Kidney (tissue), 14 donors: ENCODE measurements around the gene TPP1. TPM values are rescaled to one million over a fixed set of nuclear protein-coding genes. Genes with fewer than 3 reads are reported as not detected.
A peak's percentile ranks its signal among the peaks of the same experiment; 100 is the strongest.

Experiments
- DNase-seq, 5 donors: peaks; one replicate each; pipeline ENCODE4 v3.0.0-alpha.2; 2013 to 2020
- FAIRE-seq: peaks from 2 replicates; lab custom pipeline; 2012; peaks lifted over from hg19 to GRCh38; lab: Jason Lieb, UNC
- H3K27ac ChIP-seq, 2 donors: one replicate each; pipeline ENCODE4 v1.7.0; 2013; ENCODE audit warnings: low read depth in 2 of 2, low read length in 2 of 2, inconsistent platforms in 1 of 2
- H3K27me3 ChIP-seq: one replicate; pipeline ENCODE4 v1.7.1; 2013; ENCODE audit warnings: low read length, inconsistent platforms; ENCODE audit not compliant: control insufficient read depth, insufficient read depth
- H3K36me3 ChIP-seq, 3 donors: one replicate each; pipeline versions ENCODE4 v1.7.0 to v1.7.1; 2013; ENCODE audit warnings: low read length in 3 of 3, control low read depth in 1 of 3, inconsistent platforms in 1 of 3; ENCODE audit not compliant: insufficient read depth in 3 of 3, control insufficient read depth in 2 of 3
- H3K4me1 ChIP-seq, 3 donors: one replicate each; pipeline versions ENCODE4 v1.7.0 to v1.7.1; 2013; ENCODE audit warnings: low read length in 3 of 3, inconsistent platforms in 1 of 3, low read depth in 1 of 3; ENCODE audit not compliant: control insufficient read depth in 2 of 3, insufficient read depth in 2 of 3
- H3K4me3 ChIP-seq, 3 donors: one replicate each; pipeline versions ENCODE4 v1.7.0 to v1.8.1; 2013; ENCODE audit warnings: low read length in 3 of 3, control low read depth in 1 of 3, inconsistent platforms in 1 of 3
- H3K9ac ChIP-seq, 3 donors: one replicate each; pipeline versions ENCODE4 v1.7.0 to v1.7.1; 2013; ENCODE audit warnings: low read length in 3 of 3, control low read depth in 1 of 3, inconsistent platforms in 1 of 3
- H3K9me3 ChIP-seq, 3 donors: one replicate each; pipeline versions ENCODE4 v1.7.0 to v1.7.1; 2013; ENCODE audit warnings: low read length in 3 of 3, control low read depth in 1 of 3, inconsistent platforms in 1 of 3; ENCODE audit not compliant: control insufficient read depth in 2 of 3, insufficient read depth in 1 of 3
- intact Hi-C: fragments of 100-400 bp; cut with DNase I; formaldehyde crosslinking; loops from one replicate; pipeline ENCODE4 v1.11.1; 2022
- polyA plus RNA-seq: library from polyadenylated mRNA; stranded (reverse); fragments of 350-450 nt; fragmentation: Illumina TruSeq; extraction: RNeasy Lipid Tissue Mini Kit (QIAGEN cat#74804); gene quantifications from one replicate; pipeline ENCODE4 v1.2.3, GENCODE V29; 2014; ENCODE audit warnings: low read depth, low replicate concordance; ENCODE audit not compliant: insufficient read depth
- total RNA-seq: library from RNA; stranded (reverse); fragmentation: NEBNext Ultra II Directional; extraction: Animal tissue kit (Norgen Biotek cat#: 25700); gene quantifications from one replicate; pipeline ENCODE4 v1.2.1, GENCODE V29; 2021
- TF ChIP-seq, protein P1 (sequence below): IDR thresholded peaks from 3 replicates; pipeline ENCODE4 v1.5.1; 2012; ENCODE audit warnings: mild to moderate bottlenecking, moderate library complexity, borderline replicate concordance; ENCODE audit not compliant: insufficient read depth; ENCODE audit errors: extremely low read depth
- donor health status: control.
- donor health status: control.
- donor health status: control.
- donor health status: control.
- donor health status: control.
- donor health status: DM: yes; HTN: yes; CAD: no.
- donor health status: Normal renal cell carcinoma (clear cell type).

The TPP1 gene
- total and polyA plus RNA-seq, 2 donors from 2014 or later, result 84.2 to 115 TPM

GRCh38 chr11:6660712-6661111, 41.5 kb upstream of the TPP1 start:
- FAIRE-seq (no peak), DNase-seq (no peak)
- Histone ChIP-seq H3K9me3 (no peaks in the 10 kb centered on the region), H3K9ac (no peak overlapping the region), H3K4me3 (no peak overlapping the region), H3K36me3 (no peaks in the 10 kb centered on the region), H3K27ac (no peak overlapping the region), H3K27me3 (no peaks in the 10 kb centered on the region), H3K4me1 (peaks cover 0 to 3% (median 0%) of the 10 kb centered on the region in 3 donors)
- TF ChIP-seq, protein P1, sequence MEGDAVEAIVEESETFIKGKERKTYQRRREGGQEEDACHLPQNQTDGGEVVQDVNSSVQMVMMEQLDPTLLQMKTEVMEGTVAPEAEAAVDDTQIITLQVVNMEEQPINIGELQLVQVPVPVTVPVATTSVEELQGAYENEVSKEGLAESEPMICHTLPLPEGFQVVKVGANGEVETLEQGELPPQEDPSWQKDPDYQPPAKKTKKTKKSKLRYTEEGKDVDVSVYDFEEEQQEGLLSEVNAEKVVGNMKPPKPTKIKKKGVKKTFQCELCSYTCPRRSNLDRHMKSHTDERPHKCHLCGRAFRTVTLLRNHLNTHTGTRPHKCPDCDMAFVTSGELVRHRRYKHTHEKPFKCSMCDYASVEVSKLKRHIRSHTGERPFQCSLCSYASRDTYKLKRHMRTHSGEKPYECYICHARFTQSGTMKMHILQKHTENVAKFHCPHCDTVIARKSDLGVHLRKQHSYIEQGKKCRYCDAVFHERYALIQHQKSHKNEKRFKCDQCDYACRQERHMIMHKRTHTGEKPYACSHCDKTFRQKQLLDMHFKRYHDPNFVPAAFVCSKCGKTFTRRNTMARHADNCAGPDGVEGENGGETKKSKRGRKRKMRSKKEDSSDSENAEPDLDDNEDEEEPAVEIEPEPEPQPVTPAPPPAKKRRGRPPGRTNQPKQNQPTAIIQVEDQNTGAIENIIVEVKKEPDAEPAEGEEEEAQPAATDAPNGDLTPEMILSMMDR, result no peak
- intact Hi-C loops, result no loop called here

DNA sequence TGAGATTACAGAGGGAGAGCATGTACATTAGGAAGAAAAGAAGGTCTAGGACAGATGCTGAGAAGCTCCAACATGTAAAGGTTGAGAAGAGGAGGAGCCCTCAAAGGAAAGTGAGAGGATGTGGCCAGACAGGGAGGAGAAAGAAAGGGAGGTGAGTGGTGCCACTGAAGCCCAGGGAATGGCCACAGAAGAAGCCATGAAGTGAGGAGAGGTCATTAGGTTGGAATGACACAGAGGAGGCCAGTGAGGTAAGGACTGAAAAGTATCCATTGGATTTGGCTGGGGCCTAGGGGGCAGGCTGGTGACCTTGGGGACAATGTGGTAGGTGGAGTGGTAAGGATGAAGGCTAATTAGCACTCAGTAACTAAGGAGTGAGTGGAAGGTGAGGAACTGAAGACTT, 39.4 kb upstream of the TPP1 start:
- no peak for FAIRE-seq
- intact Hi-C loops, result no loop called here

GRCh38 chr11:6657346-6657745, 38.1 kb upstream of the TPP1 start:
- FAIRE-seq (no peak), DNase-seq (no peak)
- Histone ChIP-seq H3K4me1 (peaks cover 0 to 3% (median 0%) of the 10 kb centered on the region in 3 donors), H3K27ac (no peak overlapping the region), H3K9ac (no peak overlapping the region), H3K9me3 (no peaks in the 10 kb centered on the region), H3K27me3 (no peaks in the 10 kb centered on the region), H3K36me3 (no peaks in the 10 kb centered on the region), H3K4me3 (no peak overlapping the region)
- intact Hi-C loops, result no loop called here
- TF ChIP-seq, protein P1, result no peak

More for the DNA sequence above, 39.4 kb upstream of the TPP1 start:
- DNase-seq, result no peak
- Histone ChIP-seq H3K9me3 (no peaks in the 10 kb centered on the region), H3K27me3 (no peaks in the 10 kb centered on the region), H3K27ac (no peak overlapping the region), H3K4me3 (no peak overlapping the region), H3K4me1 (peaks cover 0 to 3% (median 0%) of the 10 kb centered on the region in 3 donors), H3K36me3 (no peaks in the 10 kb centered on the region), H3K9ac (no peak overlapping the region)
- TF ChIP-seq, protein P1, result no peak

DNA sequence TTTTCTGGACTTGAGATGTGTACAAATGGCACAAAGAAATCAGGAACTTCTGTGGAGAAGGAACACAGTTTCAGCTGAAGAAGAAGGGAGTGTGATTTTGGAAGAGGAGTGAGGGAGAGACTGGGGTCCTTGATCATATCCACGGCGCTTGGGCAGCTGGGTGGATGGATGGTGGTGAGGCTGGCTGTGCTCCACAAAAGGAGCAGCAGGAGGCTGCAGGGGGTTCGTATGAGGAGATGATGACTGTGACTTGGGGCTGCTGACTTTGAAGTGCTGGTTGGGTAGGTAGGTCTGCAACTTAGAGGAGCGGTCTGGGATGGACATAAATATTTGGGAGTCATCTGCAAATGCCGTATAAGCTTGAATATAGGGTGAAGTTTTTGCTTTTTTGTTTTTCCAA, 37.7 kb upstream of the TPP1 start:
- TF ChIP-seq, protein P1, result no peak
- H3K9me3 ChIP-seq, result no peaks in the 10 kb centered on the region
- intact Hi-C loops, result no loop called here
- no peak overlapping the region for H3K27ac ChIP-seq
- DNase-seq (no peak), FAIRE-seq (no peak)
- no peaks in the 10 kb centered on the region for H3K27me3 ChIP-seq
- no peak overlapping the region for H3K9ac ChIP-seq
- H3K4me3 ChIP-seq, result peak overlapping the region in 1 of 3 donors; percentile 19
- H3K4me1 ChIP-seq, result peaks cover 0 to 3% (median 0%) of the 10 kb centered on the region in 3 donors
- H3K36me3 ChIP-seq, result no peaks in the 10 kb centered on the region
